HEK293 (cell line): Measurements from ENCODE around the gene LPGAT1.
A peak's percentile ranks its signal among the peaks of the same experiment; 100 is the strongest.
"Not testable (repeated sequence)": the region's sequence is repeated elsewhere in the genome, so short reads cannot be mapped to it uniquely, and the experiment has no call there.

Experiments used
- KLF16 ChIP-seq: fragments of 450-650 bp; formaldehyde crosslinking; IDR thresholded peaks from 2 replicates; pipeline ENCODE4 v1.5.1; 2017; ENCODE audit warnings: missing biosample characterization, missing genetic modification characterization
- YY1 ChIP-seq: fragments of 450-650 bp; formaldehyde crosslinking; IDR thresholded peaks from 2 replicates; pipeline ENCODE4 v1.5.1; 2018; ENCODE audit warnings: missing biosample characterization, missing genetic modification characterization
- ZBTB21 ChIP-seq: fragments of 450-650 bp; formaldehyde crosslinking; IDR thresholded peaks from 2 replicates; pipeline ENCODE4 v1.5.1; 2017; ENCODE audit warnings: missing biosample characterization, missing genetic modification characterization
- ZNF274 ChIP-seq, 2 experiments: fragments of 200-500 bp in 1 of 2; fragments of 450-650 bp in 1 of 2; sonication (Bioruptor generic) in 1 of 2; formaldehyde crosslinking in 1 of 2; IDR thresholded peaks; 2 replicates each; pipeline versions ENCODE4 v1.5.1 to v1.6.1; 2014 to 2016; ENCODE audit warnings: borderline replicate concordance in 1 of 2, inconsistent platforms in 1 of 2, low read length in 1 of 2, missing biosample characterization in 1 of 2, missing genetic modification characterization in 1 of 2
- ZXDB ChIP-seq: fragments of 450-650 bp; formaldehyde crosslinking; IDR thresholded peaks from 2 replicates; pipeline ENCODE4 v1.5.1; 2016; ENCODE audit warnings: missing biosample characterization, missing genetic modification characterization
- TF ChIP-seq, protein P1 (sequence below): fragments of 450-650 bp; formaldehyde crosslinking; IDR thresholded peaks from 2 replicates; pipeline ENCODE4 v1.5.1; 2016; ENCODE audit warnings: missing biosample characterization, missing genetic modification characterization, borderline replicate concordance

DNA sequence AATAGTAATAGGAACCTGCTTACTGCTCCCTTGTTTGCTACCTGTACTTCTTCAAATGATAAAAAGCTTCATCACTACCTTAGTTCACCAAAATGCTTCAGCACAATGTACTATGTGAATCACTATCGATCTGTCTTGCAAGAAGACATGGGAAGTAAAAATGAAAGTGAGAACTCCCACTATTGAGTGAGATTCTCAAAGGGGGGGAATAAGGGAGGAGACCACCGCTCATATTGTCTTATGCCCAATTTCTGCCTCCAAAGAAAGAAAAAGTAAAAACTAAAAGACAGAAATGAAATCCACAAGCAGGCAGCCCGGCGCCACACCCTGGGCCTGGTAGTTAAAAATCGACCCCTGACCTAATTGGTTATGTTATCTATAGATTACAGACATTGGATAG, 136.7 kb downstream of the LPGAT1 start:
- not testable (repeated sequence) for TF ChIP-seq KLF16 (tag by site-specific recombination); ZXDB; ZBTB21 (tag by site-specific recombination); YY1 (tag by site-specific recombination); ZNF274 (IDR thresholded peaks at IDR 0.05; ENCODE audit: low read length)
- TF ChIP-seq, protein P1, sequence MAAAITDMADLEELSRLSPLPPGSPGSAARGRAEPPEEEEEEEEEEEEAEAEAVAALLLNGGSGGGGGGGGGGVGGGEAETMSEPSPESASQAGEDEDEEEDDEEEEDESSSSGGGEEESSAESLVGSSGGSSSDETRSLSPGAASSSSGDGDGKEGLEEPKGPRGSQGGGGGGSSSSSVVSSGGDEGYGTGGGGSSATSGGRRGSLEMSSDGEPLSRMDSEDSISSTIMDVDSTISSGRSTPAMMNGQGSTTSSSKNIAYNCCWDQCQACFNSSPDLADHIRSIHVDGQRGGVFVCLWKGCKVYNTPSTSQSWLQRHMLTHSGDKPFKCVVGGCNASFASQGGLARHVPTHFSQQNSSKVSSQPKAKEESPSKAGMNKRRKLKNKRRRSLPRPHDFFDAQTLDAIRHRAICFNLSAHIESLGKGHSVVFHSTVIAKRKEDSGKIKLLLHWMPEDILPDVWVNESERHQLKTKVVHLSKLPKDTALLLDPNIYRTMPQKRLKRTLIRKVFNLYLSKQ (tag by site-specific recombination) = not testable (repeated sequence)
- peak; percentile 83; the same call in 1 of the 2 replicates for TF ChIP-seq ZNF274 (tag by site-specific recombination; IDR thresholded peaks at IDR 0.05; ENCODE audit: borderline replicate concordance)
